ENCODE data around the gene GAN. TPM values are rescaled to one million over a fixed set of nuclear protein-coding genes. Genes with fewer than 3 reads are reported as not detected.
A peak's percentile ranks its signal among the peaks of the same experiment; 100 is the strongest.

The GAN gene
- total RNA-seq = 10.0 TPM
- long read RNA-seq, full-length matches to known transcripts = 1 of 11 reads
- long read RNA-seq, partial matches to known transcripts = 1 of 11 reads
- long read RNA-seq, other reads (novel, unspliced or antisense) = 9 of 11 reads

- DNase-seq (ENCODE audit: low spot score) = peak; percentile 98
Measured at GRCh38 chr16:81314603-81315270, at the start of gene GAN. Gene GAN, plus strand, starts transcription at chr16:81314962. Its CDS starts 152 bp downstream, at chr16:81315114.

GRCh38 chr16:81265052-81265451, 49.7 kb upstream of the GAN start:
- DNase-seq (ENCODE audit: low spot score) = no peak

- no peak for DNase-seq (ENCODE audit: low spot score)
Measured at GRCh38 chr16:81265658-81266451, 48.9 kb upstream of the GAN start.

GRCh38 chr16:81266680-81267095, 48.1 kb upstream of the GAN start:
- DNase-seq (ENCODE audit: low spot score) = no peak

- DNase-seq (ENCODE audit: low spot score) = no peak
Measured at GRCh38 chr16:81268509-81268908, 46.3 kb upstream of the GAN start.

- DNase-seq (ENCODE audit: low spot score) = no peak
Measured at GRCh38 chr16:81273223-81273950, 41.4 kb upstream of the GAN start.

- DNase-seq (ENCODE audit: low spot score) = no peak
Measured at GRCh38 chr16:81275064-81275532, 39.7 kb upstream of the GAN start.

- no peak for DNase-seq (ENCODE audit: low spot score)
Measured at GRCh38 chr16:81275795-81276194, 39.0 kb upstream of the GAN start.

GRCh38 chr16:81276323-81276722, 38.4 kb upstream of the GAN start:
- no peak for DNase-seq (ENCODE audit: low spot score)

- DNase-seq (ENCODE audit: low spot score) = no peak
Measured at GRCh38 chr16:81277541-81278080, 37.2 kb upstream of the GAN start.

GRCh38 chr16:81278526-81278925, 36.2 kb upstream of the GAN start:
- no peak for DNase-seq (ENCODE audit: low spot score)

- no peak for DNase-seq (ENCODE audit: low spot score)
Measured at GRCh38 chr16:81279392-81279791, 35.4 kb upstream of the GAN start.

- no peak for DNase-seq (ENCODE audit: low spot score)
Measured at GRCh38 chr16:81280393-81280792, 34.4 kb upstream of the GAN start.

- no peak for DNase-seq (ENCODE audit: low spot score)
Measured at GRCh38 chr16:81283044-81283443, 31.7 kb upstream of the GAN start.

- no peak for DNase-seq (ENCODE audit: low spot score)
Measured at GRCh38 chr16:81284995-81285600, 29.7 kb upstream of the GAN start.

- DNase-seq (ENCODE audit: low spot score) = no peak
Measured at GRCh38 chr16:81286190-81286589, 28.6 kb upstream of the GAN start.

- DNase-seq (ENCODE audit: low spot score) = no peak
Measured at GRCh38 chr16:81291117-81291516, 23.6 kb upstream of the GAN start.

GRCh38 chr16:81292936-81293335, 21.8 kb upstream of the GAN start:
- DNase-seq (ENCODE audit: low spot score) = no peak

GRCh38 chr16:81293909-81294802, 20.6 kb upstream of the GAN start:
- no peak for DNase-seq (ENCODE audit: low spot score)

GRCh38 chr16:81296631-81297030, 18.1 kb upstream of the GAN start:
- no peak for DNase-seq (ENCODE audit: low spot score)
